CD14-positive monocyte (primary cell): ENCODE results near the gene ARHGAP15. TPM values are rescaled to one million over a fixed set of nuclear protein-coding genes. Genes with fewer than 3 reads are reported as not detected.

ENCODE experiments used
- DNase-seq, 3 donors: peaks; one replicate each; pipeline ENCODE4 v3.0.0-alpha.2; 2011 to 2022
- H2AFZ ChIP-seq: 2 replicates; pipeline ENCODE4 v1.6.0; 2012; ENCODE audit warnings: mild to moderate bottlenecking, low read depth, low read length, inconsistent platforms; ENCODE audit not compliant: insufficient read depth, poor library complexity, severe bottlenecking
- H3K27ac ChIP-seq, 2 donors: 1 replicate in 1 of 2; 2 replicates in 1 of 2; pipeline ENCODE4 v1.5.1; 2012 to 2013; ENCODE audit warnings: low read length in 2 of 2, control low read depth in 1 of 2, inconsistent platforms in 1 of 2, low read depth in 1 of 2, mild to moderate bottlenecking in 1 of 2
- H3K27me3 ChIP-seq, 2 donors: one replicate each; pipeline versions ENCODE4 v1.6.0 to v1.6.1; 2011 to 2013; ENCODE audit warnings: low read length in 2 of 2; ENCODE audit not compliant: control insufficient read depth in 2 of 2, insufficient read depth in 2 of 2
- H3K36me3 ChIP-seq, 2 donors: replicated peaks in 1 of 2; 1 replicate in 1 of 2; 2 replicates in 1 of 2; pipeline versions ENCODE4 v1.5.1 to v1.6.1; 2012 to 2013; ENCODE audit warnings: low read length in 2 of 2, control low read depth in 1 of 2, inconsistent platforms in 1 of 2, mild to moderate bottlenecking in 1 of 2; ENCODE audit not compliant: insufficient read depth in 2 of 2, control insufficient read depth in 1 of 2
- H3K4me1 ChIP-seq, 2 donors: 1 replicate in 1 of 2; 2 replicates in 1 of 2; pipeline versions ENCODE4 v1.5.1 to v1.6.1; 2012 to 2013; ENCODE audit warnings: low read length in 2 of 2, control low read depth in 1 of 2, inconsistent platforms in 1 of 2, mild to moderate bottlenecking in 1 of 2, moderate library complexity in 1 of 2; ENCODE audit not compliant: insufficient read depth in 2 of 2, control insufficient read depth in 1 of 2
- H3K4me2 ChIP-seq: replicated peaks from 2 replicates; pipeline ENCODE3; 2012; ENCODE audit warnings: low read length, moderate library complexity, mild to moderate bottlenecking; ENCODE audit not compliant: poor library complexity, severe bottlenecking; ENCODE audit errors: extremely low read depth
- H3K4me3 ChIP-seq, 3 experiments: fragments of 200-600 bp in 1 of 3; sonication (generic) in 1 of 3; replicated peaks in 1 of 3; 1 replicate in 2 of 3; 2 replicates in 1 of 3; pipeline ENCODE4 v1.5.1; 2011 to 2013; ENCODE audit warnings: low read length in 3 of 3, mild to moderate bottlenecking in 3 of 3, control low read depth in 2 of 3, low read depth in 2 of 3, inconsistent platforms in 1 of 3, moderate library complexity in 1 of 3
- H3K79me2 ChIP-seq: 2 replicates; pipeline ENCODE4 v1.6.0; 2012; ENCODE audit warnings: mild to moderate bottlenecking, control low read depth, inconsistent platforms, low read length, moderate library complexity; ENCODE audit not compliant: insufficient read depth
- H3K9ac ChIP-seq: 2 replicates; pipeline ENCODE4 v1.6.0; 2017; ENCODE audit warnings: low read length, mild to moderate bottlenecking; ENCODE audit not compliant: insufficient read depth, poor library complexity, severe bottlenecking
- H3K9me3 ChIP-seq, 2 donors: replicated peaks in 1 of 2; 1 replicate in 1 of 2; 2 replicates in 1 of 2; pipeline versions ENCODE4 v1.5.1 to v1.6.1; 2012 to 2013; ENCODE audit warnings: low read length in 2 of 2, control low read depth in 1 of 2; ENCODE audit not compliant: control insufficient read depth in 1 of 2, insufficient read depth in 1 of 2
- H4K20me1 ChIP-seq: 2 replicates; pipeline ENCODE4 v1.6.0; 2012; ENCODE audit warnings: mild to moderate bottlenecking, low read length, control low read depth, moderate library complexity; ENCODE audit not compliant: insufficient read depth
- H3K27ac Mint-ChIP-seq, 7 donors: one replicate each; pipeline ENCODE4 v1.8.0; 2020; ENCODE audit warnings: mild to moderate bottlenecking in 7 of 7, mixed read lengths in 7 of 7, moderate library complexity in 6 of 7, inconsistent platforms in 2 of 7
- H3K27me3 Mint-ChIP-seq, 3 donors: one replicate each; pipeline ENCODE4 v1.8.0; 2021 to 2022; ENCODE audit warnings: low read depth in 3 of 3, mild to moderate bottlenecking in 3 of 3, mixed read lengths in 3 of 3, moderate library complexity in 3 of 3, inconsistent platforms in 1 of 3
- H3K36me3 Mint-ChIP-seq, 2 donors: one replicate each; pipeline ENCODE4 v1.8.0; 2020; ENCODE audit warnings: mixed read lengths in 2 of 2, inconsistent platforms in 1 of 2, mild to moderate bottlenecking in 1 of 2
- H3K4me1 Mint-ChIP-seq: one replicate; pipeline ENCODE4 v1.8.0; 2020; ENCODE audit warnings: mild to moderate bottlenecking, mixed read lengths
- H3K4me3 Mint-ChIP-seq, 2 donors: one replicate each; pipeline ENCODE4 v1.8.0; 2020; ENCODE audit warnings: mild to moderate bottlenecking in 2 of 2, mixed read lengths in 2 of 2, moderate library complexity in 1 of 2
- H3K9me3 Mint-ChIP-seq, 7 donors: one replicate each; pipeline ENCODE4 v1.8.0; 2020 to 2022; ENCODE audit warnings: mixed read lengths in 7 of 7, mild to moderate bottlenecking in 6 of 7, moderate library complexity in 6 of 7, inconsistent platforms in 2 of 7
- WGBS: methylation state at CpG from one replicate; pipeline ENCODE4 v1.1.5; 2013; ENCODE audit warnings: missing lambda C conversion rate; ENCODE audit not compliant: insufficient coverage; 5-methylcytosine and 5-hydroxymethylcytosine counted together
- intact Hi-C, 2 donors: fragments of 100-400 bp; cut with micrococcal nuclease; formaldehyde crosslinking; loops; one replicate each; pipeline versions ENCODE4 v1.15.0 to v1.15.1; 2023
- polyA plus RNA-seq, 3 donors: library from polyadenylated mRNA; depleted of rRNA in 1 of 3; unstranded in 2 of 3; stranded (reverse) in 1 of 3; fragments of 300-500 nt in 2 of 3; fragments of >200 nt in 1 of 3; fragmentation: Illumina TruSeq in 2 of 3; gene quantifications; 1 replicate in 2 of 3; 2 replicates in 1 of 3; pipeline ENCODE4 v1.2.3, GENCODE V29; 2012 to 2021
- TF ChIP-seq, protein P1 (sequence below): fragments of 200-600 bp; IDR thresholded peaks from one replicate; pipeline ENCODE4 v1.8.0; 2022; ENCODE audit warnings: antibody characterized with exemption, mild to moderate bottlenecking

Gene ARHGAP15
- polyA plus RNA-seq, 3 donors = 35.4 to 50.9 (median 50.7) TPM

DNA sequence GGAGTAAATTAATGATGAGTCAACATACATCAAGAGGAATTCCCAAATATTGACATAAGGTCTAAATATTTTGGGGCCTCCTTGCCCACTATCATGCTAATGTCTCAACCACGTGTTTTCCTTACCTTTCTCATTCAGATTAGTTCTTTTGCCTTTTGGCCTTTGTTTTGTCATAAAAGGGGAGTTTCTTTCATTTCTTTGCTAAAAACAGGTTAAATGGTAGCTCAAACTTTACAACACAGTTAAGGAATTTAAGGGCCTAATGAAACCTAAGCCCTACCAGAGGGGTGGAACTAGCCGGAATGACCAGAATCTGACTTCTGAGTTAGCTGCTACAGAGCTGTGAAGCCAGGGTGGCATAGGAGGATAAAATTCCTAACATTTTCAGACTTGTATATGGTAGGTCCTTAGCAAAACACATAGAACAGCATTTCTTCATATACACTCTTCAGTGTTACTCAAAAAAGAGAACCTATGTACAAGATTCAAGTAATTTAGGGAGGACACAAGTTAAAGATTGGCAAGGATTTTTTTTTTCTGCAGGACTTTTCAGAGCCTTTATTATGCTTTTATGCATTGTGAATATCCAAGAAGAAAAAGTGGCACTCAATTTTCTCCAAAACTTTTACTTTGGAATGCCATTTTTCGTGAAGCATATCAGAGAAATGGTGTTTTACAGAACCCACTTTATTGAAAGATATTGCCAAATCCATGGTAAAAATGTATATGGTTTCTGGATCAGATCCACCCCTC is 633.1 kb downstream of the ARHGAP15 start:
- H3K9ac ChIP-seq = no peak overlapping the region
- Mint-ChIP-seq H3K4me3 (no peak overlapping the region), H3K36me3 (peaks cover 6 to 7% of the 10 kb centered on the region in 2 donors), H3K27ac (no peak overlapping the region), H3K4me1 (no peaks in the 10 kb centered on the region), H3K27me3 (no peaks in the 10 kb centered on the region), H3K9me3 (no peaks in the 10 kb centered on the region)
- WGBS = no CpG with 5 or more reads among the region's 3 CpGs
- H3K4me3 ChIP-seq = no peak overlapping the region
- TF ChIP-seq, protein P1, sequence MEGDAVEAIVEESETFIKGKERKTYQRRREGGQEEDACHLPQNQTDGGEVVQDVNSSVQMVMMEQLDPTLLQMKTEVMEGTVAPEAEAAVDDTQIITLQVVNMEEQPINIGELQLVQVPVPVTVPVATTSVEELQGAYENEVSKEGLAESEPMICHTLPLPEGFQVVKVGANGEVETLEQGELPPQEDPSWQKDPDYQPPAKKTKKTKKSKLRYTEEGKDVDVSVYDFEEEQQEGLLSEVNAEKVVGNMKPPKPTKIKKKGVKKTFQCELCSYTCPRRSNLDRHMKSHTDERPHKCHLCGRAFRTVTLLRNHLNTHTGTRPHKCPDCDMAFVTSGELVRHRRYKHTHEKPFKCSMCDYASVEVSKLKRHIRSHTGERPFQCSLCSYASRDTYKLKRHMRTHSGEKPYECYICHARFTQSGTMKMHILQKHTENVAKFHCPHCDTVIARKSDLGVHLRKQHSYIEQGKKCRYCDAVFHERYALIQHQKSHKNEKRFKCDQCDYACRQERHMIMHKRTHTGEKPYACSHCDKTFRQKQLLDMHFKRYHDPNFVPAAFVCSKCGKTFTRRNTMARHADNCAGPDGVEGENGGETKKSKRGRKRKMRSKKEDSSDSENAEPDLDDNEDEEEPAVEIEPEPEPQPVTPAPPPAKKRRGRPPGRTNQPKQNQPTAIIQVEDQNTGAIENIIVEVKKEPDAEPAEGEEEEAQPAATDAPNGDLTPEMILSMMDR = no peak
- H3K4me2 ChIP-seq = no peak overlapping the region
- H3K9me3 ChIP-seq = no peaks in the 10 kb centered on the region
- no peaks in the 10 kb centered on the region for H3K79me2 ChIP-seq
- H3K27ac ChIP-seq = no peak overlapping the region
- H3K36me3 ChIP-seq = peaks cover 0 to 3% of the 10 kb centered on the region in 2 donors
- no peak for DNase-seq
- intact Hi-C loops = no loop called here
- H3K4me1 ChIP-seq = no peaks in the 10 kb centered on the region
- no peaks in the 10 kb centered on the region for H4K20me1 ChIP-seq
- no peak overlapping the region for H2AFZ ChIP-seq
- H3K27me3 ChIP-seq = no peaks in the 10 kb centered on the region

DNA sequence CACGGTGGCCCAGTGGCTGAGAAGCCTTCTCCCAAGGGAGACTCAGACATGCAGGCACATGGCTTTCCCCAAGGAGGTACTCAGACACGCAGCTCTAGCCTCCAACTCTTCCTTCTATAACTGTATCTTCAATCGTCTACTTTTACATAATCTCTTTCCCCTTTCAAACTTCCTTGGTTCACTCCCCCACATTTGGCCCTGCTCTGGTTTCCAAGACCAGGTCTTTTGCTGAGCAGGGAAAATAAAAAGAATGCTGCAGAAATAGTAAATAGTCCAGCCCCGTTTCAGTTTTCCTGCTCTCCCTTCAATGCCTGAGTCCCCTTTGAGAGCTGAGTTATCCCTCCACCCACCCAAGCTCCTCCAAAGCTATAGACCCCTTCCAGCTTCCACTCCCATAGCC is 635.0 kb downstream of the ARHGAP15 start:
- Mint-ChIP-seq H3K36me3 (peaks cover 23% of the 10 kb centered on the region in 2 donors), H3K4me1 (no peaks in the 10 kb centered on the region)
- WGBS = 100% methylated on average over 1 of the region's 4 CpGs

More for the DNA sequence above, 635.0 kb downstream of the ARHGAP15 start:
- no peaks in the 10 kb centered on the region for H3K79me2 ChIP-seq
- TF ChIP-seq, protein P1 = no peak
- no peaks in the 10 kb centered on the region for H3K27me3 Mint-ChIP-seq
- no peak overlapping the region for H3K9ac ChIP-seq
- no peak overlapping the region for H3K27ac Mint-ChIP-seq
- H3K4me1 ChIP-seq = no peaks in the 10 kb centered on the region
- H3K4me3 ChIP-seq = no peak overlapping the region
- DNase-seq = no peak
- intact Hi-C loops = no loop called here
- peaks cover 12 to 22% of the 10 kb centered on the region in 2 donors for H3K36me3 ChIP-seq
- H4K20me1 ChIP-seq = no peaks in the 10 kb centered on the region
- no peak overlapping the region for H3K27ac ChIP-seq
- H2AFZ ChIP-seq = no peak overlapping the region
- no peaks in the 10 kb centered on the region for H3K9me3 Mint-ChIP-seq
- H3K9me3 ChIP-seq = no peaks in the 10 kb centered on the region
- H3K4me3 Mint-ChIP-seq = no peak overlapping the region
- no peaks in the 10 kb centered on the region for H3K27me3 ChIP-seq
- no peak overlapping the region for H3K4me2 ChIP-seq
